Stimulated activated CD4-positive, alpha-beta T cell treated with anti-CD3 and anti-CD28 coated beads, TNF-alpha, amount 100 ng/mL, for 1 hour (primary cell): ENCODE results near the gene SLC50A1.
"Not testable (repeated sequence)": the region's sequence is repeated elsewhere in the genome, so short reads cannot be mapped to it uniquely, and the experiment has no call there.

Experiments
- DNase-seq, 3 donors: peaks; one replicate each; pipeline ENCODE4 v3.0.0-alpha.2; 2020; ENCODE audit warnings: low read depth in 3 of 3, low spot score in 1 of 3

The SLC50A1 gene

GRCh38 chr1:155134322-155134721 is 1.3 kb upstream of the SLC50A1 start:
- no peak for DNase-seq

GRCh38 chr1:155134880-155135414 is 705 bp upstream of the SLC50A1 start:
- DNase-seq = peak in 1 of 3 donors; percentile 62

GRCh38 chr1:155136748-155137147 is 1.1 kb downstream of the SLC50A1 start:
- DNase-seq = no peak

GRCh38 chr1:155137154-155137949 is 1.7 kb downstream of the SLC50A1 start:
- no peak for DNase-seq

GRCh38 chr1:155139895-155140629 is 4.4 kb downstream of the SLC50A1 start, which contains the start of gene DPM3:
TSS of gene DPM3 (minus strand) at chr1:155140531. CDS start at chr1:155140240, 291 bp downstream.
- DNase-seq = peak; percentile 53 to 83 (median 68)

GRCh38 chr1:155140630-155140953 is 4.9 kb downstream of the SLC50A1 start:
- DNase-seq = no peak

GRCh38 chr1:155141749-155142148 is 6.1 kb downstream of the SLC50A1 start:
- DNase-seq = no peak

GRCh38 chr1:155145491-155145890 is 9.8 kb downstream of the SLC50A1 start:
- DNase-seq = no peak

- not testable (repeated sequence) for DNase-seq
These were observed 20.5 kb downstream of the SLC50A1 start for GRCh38 chr1:155155996-155156643.

- no peak for DNase-seq
These were observed 23.3 kb downstream of the SLC50A1 start for GRCh38 chr1:155158991-155159390.

GRCh38 chr1:155160128-155160527 is 24.5 kb downstream of the SLC50A1 start:
- DNase-seq = no peak

GRCh38 chr1:155162631-155163030 is 27.0 kb downstream of the SLC50A1 start:
- DNase-seq = not testable (repeated sequence)

GRCh38 chr1:155163785-155164184 is 28.1 kb downstream of the SLC50A1 start:
- DNase-seq = not testable (repeated sequence)

- not testable (repeated sequence) for DNase-seq
These were observed 29.0 kb downstream of the SLC50A1 start for GRCh38 chr1:155164625-155165024.

- DNase-seq = no peak
These were observed 30.4 kb downstream of the SLC50A1 start for GRCh38 chr1:155166051-155166470.

- DNase-seq = no peak
These were observed 31.0 kb downstream of the SLC50A1 start for GRCh38 chr1:155166471-155167165.

GRCh38 chr1:155167166-155168104 is 31.8 kb downstream of the SLC50A1 start:
- peak; percentile 72 to 75 (median 74) for DNase-seq

GRCh38 chr1:155168105-155168445 is 32.4 kb downstream of the SLC50A1 start:
- not testable (repeated sequence) for DNase-seq

- no peak for DNase-seq
These were observed 33.0 kb downstream of the SLC50A1 start for GRCh38 chr1:155168456-155169210.
